A549 (cell line): ENCODE data around the gene DPP10.

ENCODE experiments used
- CEBPB ChIP-seq, 2 experiments: fragments of >200 bp in 1 of 2; sonication (Bioruptor Twin) in 1 of 2; formaldehyde crosslinking in 1 of 2; IDR thresholded peaks; 2 replicates each; pipeline ENCODE4 v1.6.1; 2012 to 2016
- ESRRA ChIP-seq: fragments of 150-350 bp; IDR thresholded peaks from 2 replicates; pipeline ENCODE4 v1.6.1; 2014; ENCODE audit warnings: mild to moderate bottlenecking, low read length, borderline replicate concordance
- FOSB ChIP-seq: fragments of 250-450 bp; sonication (Bioruptor Pico); IDR thresholded peaks from 2 replicates; pipeline ENCODE4 v1.5.0; 2020; ENCODE audit warnings: mild to moderate bottlenecking, moderate library complexity
- JUNB ChIP-seq: fragments of >200 bp; sonication (Bioruptor Twin); formaldehyde crosslinking; IDR thresholded peaks from 2 replicates; pipeline ENCODE4 v1.6.1; 2016
- NR3C1 ChIP-seq: fragments of >200 bp; sonication (Bioruptor Twin); formaldehyde crosslinking; IDR thresholded peaks from 3 replicates; pipeline ENCODE4 v1.6.1; 2017
- PHF8 ChIP-seq: fragments of 200-600 bp; sonication (generic); IDR thresholded peaks from 2 replicates; pipeline ENCODE4 v1.6.1; 2016; ENCODE audit warnings: low read depth, mild to moderate bottlenecking, antibody characterized with exemption, moderate library complexity, borderline replicate concordance
- POLR2A ChIP-seq: IDR thresholded peaks from 2 replicates; pipeline ENCODE4 v1.6.1; 2012; ENCODE audit warnings: mild to moderate bottlenecking, low read length
- RFX5 ChIP-seq: fragments of 450-650 bp; IDR thresholded peaks from 2 replicates; pipeline ENCODE4 v1.7.1; 2014; ENCODE audit warnings: antibody characterized with exemption, mild to moderate bottlenecking, moderate library complexity
- SMC3 ChIP-seq: fragments of >200 bp; sonication (Bioruptor Twin); formaldehyde crosslinking; IDR thresholded peaks from 3 replicates; pipeline ENCODE4 v1.6.1; 2018; ENCODE audit warnings: inconsistent platforms
- TP53 ChIP-seq: fragments of 250-450 bp; sonication (Bioruptor Pico); IDR thresholded peaks from 2 replicates; pipeline ENCODE4 v1.5.0; 2021; ENCODE audit warnings: mild to moderate bottlenecking, moderate library complexity
- ZNF302 ChIP-seq: fragments of 250-450 bp; sonication (Bioruptor Pico); IDR thresholded peaks from 2 replicates; pipeline ENCODE4 v1.9.0; 2021; ENCODE audit warnings: inconsistent platforms, mild to moderate bottlenecking, moderate library complexity
- TF ChIP-seq, protein P1 (sequence below): fragments of 150-350 bp; IDR thresholded peaks from 2 replicates; pipeline ENCODE4 v1.6.1; 2014; ENCODE audit warnings: low read depth, mild to moderate bottlenecking, low read length
- TF ChIP-seq, protein P2 (sequence below): fragments of >200 bp; sonication (Bioruptor Twin); formaldehyde crosslinking; IDR thresholded peaks from 3 replicates; pipeline ENCODE4 v1.5.1; 2016
- TF ChIP-seq, protein P3 (sequence below): IDR thresholded peaks from 2 replicates; pipeline ENCODE4 v1.6.1; 2012

DNA sequence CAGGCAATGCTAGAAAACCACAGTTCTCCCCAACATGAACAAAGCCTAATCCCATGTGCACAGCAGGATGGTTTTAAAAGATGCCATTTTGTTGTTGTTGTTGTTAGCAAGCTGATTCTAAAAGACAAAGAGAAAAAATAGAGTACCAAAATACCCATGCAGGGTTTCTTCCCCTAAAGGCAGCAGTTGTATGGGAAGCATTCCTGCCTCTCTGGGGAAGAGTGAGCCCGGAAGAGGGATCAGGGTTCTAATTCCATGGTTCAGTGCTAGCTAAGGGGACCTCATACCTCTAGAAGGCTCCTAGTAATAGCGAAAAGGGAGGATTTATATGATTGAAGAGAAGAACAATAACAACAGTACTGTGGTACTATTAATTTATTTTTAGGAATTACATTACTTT lies 327.6 kb downstream of the DPP10 start:
- TF ChIP-seq, protein P1, sequence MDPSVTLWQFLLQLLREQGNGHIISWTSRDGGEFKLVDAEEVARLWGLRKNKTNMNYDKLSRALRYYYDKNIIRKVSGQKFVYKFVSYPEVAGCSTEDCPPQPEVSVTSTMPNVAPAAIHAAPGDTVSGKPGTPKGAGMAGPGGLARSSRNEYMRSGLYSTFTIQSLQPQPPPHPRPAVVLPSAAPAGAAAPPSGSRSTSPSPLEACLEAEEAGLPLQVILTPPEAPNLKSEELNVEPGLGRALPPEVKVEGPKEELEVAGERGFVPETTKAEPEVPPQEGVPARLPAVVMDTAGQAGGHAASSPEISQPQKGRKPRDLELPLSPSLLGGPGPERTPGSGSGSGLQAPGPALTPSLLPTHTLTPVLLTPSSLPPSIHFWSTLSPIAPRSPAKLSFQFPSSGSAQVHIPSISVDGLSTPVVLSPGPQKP, result no peak
- TF ChIP-seq, protein P2, sequence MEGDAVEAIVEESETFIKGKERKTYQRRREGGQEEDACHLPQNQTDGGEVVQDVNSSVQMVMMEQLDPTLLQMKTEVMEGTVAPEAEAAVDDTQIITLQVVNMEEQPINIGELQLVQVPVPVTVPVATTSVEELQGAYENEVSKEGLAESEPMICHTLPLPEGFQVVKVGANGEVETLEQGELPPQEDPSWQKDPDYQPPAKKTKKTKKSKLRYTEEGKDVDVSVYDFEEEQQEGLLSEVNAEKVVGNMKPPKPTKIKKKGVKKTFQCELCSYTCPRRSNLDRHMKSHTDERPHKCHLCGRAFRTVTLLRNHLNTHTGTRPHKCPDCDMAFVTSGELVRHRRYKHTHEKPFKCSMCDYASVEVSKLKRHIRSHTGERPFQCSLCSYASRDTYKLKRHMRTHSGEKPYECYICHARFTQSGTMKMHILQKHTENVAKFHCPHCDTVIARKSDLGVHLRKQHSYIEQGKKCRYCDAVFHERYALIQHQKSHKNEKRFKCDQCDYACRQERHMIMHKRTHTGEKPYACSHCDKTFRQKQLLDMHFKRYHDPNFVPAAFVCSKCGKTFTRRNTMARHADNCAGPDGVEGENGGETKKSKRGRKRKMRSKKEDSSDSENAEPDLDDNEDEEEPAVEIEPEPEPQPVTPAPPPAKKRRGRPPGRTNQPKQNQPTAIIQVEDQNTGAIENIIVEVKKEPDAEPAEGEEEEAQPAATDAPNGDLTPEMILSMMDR, result no peak
- TF ChIP-seq TP53 (CRISPR knock-in tag) (no peak), FOSB (no peak), POLR2A (no peak), JUNB (no peak), CEBPB (IDR thresholded peaks at IDR 0.05) (no peak), SMC3 (no peak), PHF8 (no peak), RFX5 (no peak), ZNF302 (CRISPR knock-in tag) (no peak), ESRRA (no peak), NR3C1 (no peak)
- TF ChIP-seq, protein P3, sequence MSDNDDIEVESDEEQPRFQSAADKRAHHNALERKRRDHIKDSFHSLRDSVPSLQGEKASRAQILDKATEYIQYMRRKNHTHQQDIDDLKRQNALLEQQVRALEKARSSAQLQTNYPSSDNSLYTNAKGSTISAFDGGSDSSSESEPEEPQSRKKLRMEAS, result no peak
